GM19043 (cell line): ENCODE measurements around the gene ANAPC10.

Source experiments
- ATAC-seq: cut with Tn5 transposase; IDR thresholded peaks from one replicate; pipeline ENCODE4 v1.9.1; 2021; ENCODE audit warnings: low read depth; ENCODE audit not compliant: unreplicated experiment

Gene ANAPC10

DNA sequence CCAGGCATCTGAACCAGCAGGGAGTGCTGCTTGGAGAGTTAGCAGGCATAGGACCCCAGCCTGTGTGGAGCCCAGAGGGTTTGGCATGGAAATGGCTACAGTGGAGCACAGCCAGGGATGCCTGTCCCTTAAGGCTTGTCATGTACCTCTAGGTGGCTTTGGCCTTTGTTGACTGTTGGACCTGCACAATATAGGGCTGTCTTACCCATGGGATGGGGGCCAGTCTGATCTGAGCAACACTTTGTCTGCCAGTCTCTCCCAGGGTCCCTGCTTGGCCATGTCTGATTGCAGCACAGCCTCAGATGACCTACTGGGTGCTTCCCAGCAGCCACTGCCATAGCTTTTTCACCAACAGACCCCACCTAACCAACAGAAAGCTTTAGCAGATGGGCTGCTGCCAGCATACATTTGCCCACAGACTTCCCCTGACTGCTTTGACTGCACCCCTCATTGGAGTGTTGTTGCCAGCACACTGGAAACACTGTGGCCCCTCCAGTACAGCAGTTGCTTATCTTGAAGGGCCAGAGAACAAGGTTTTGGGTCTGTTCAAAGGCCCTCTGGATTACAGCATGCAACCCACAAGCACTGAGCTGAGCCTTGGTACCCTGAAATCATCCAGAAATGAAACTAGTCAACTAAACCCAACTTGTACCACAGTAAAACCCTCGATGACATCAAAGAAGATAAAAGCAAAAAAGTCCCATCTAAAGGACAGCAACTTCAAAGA is 22.1 kb downstream of the ANAPC10 start:
- no peak for ATAC-seq

DNA sequence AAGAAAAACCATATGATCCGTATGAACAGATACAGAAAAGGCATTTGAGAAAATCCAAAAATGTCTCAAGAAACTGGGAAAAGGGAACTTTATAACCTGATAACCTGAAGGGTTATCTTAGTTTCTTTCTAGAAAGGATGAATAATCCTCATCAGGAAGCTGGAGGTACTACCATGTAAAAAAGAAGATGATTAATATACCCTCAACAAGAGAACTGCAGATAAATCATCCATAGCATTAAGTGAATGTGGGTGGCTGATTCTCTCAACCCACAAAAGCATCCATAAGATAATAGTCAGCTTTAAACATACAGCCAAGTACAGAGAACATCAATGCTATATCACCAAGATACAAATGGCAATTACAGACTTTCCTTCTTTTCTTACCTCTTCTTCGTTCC is 26.4 kb downstream of the ANAPC10 start:
- ATAC-seq = no peak

DNA sequence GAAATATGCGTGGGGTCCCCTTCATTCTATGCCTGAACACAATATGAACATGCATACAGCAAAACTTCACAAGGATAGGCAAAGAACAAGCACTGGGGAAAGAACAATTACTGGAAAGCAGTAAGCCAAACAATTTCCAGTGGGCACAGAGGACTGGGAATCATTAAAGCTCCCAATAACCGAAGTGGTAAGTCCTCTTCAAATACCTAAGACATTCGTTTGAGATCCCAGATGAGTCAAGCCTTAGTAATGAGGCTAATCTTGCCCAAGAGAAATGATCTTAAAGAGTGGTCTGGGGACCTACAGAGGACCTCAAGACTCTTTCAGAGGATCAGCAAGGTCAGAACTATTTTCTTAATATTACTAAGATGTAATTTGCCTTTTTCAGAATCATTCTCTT is 28.6 kb downstream of the ANAPC10 start:
- no peak for ATAC-seq

DNA sequence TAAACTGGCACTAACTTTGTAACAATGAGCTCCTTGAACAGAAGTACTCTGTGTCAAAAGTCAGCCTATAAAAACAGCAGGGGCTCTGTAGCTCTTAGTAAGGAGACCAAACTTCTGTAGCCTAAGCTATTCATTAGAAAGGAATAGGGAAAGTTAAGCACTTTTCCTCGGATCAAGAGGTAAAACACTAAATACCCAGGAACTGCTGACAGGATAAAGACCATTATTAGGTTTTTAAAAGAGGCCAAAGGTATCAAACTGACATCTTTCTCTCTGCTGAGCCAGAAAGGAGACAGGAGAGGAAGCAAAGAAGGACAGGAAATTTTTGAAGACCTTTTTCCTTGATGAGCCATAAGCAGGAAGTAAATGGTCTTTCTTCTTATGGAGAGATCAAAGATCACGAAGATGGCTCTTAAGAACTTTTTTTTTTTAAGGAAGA is 31.9 kb downstream of the ANAPC10 start:
- ATAC-seq = no peak

DNA sequence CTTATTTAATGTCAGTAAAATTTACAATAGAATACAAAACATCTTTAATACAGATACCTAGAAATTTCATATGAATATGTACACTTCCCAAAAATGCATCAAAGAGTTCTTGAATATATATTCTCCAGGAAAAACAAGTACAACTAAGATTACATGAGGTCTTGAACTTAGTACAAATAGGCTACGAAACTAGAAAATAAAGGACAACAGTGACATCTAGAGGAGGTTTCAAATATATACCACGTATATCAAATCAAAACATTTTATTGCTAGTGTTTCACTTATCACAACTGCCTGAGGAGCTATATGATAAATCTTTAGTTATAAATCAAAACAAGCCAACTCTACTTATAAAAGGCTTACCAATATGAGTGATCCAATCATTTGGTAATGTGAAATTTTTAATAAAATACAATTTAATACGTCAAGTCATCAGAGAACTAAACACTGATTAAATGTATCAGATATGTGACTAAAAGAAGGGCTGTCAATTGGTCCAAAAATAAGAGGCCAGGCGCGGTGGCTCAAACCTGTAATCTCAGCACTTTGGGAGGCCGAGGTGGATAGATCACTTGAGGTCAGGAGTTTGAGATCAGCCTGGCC is 36.6 kb downstream of the ANAPC10 start:
- ATAC-seq = no peak

DNA sequence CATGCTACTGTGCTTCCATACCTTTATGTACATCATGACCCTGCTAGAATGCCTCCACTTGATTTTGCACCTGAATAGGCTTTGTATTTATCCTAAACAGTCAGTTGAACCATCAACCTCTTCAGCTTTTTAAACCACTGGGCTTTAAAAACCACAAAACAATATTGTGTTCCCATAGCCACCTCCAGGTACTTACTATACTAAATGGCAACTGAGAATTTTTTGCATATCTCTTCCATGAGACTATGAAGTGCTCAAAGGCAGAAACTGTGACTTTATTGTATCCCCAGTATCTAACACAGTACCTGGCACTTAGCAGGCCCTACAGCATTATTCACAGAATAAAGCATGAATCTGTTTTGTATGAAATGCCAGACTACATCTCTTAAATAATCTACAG is 39.7 kb downstream of the ANAPC10 start:
- ATAC-seq = no peak

DNA sequence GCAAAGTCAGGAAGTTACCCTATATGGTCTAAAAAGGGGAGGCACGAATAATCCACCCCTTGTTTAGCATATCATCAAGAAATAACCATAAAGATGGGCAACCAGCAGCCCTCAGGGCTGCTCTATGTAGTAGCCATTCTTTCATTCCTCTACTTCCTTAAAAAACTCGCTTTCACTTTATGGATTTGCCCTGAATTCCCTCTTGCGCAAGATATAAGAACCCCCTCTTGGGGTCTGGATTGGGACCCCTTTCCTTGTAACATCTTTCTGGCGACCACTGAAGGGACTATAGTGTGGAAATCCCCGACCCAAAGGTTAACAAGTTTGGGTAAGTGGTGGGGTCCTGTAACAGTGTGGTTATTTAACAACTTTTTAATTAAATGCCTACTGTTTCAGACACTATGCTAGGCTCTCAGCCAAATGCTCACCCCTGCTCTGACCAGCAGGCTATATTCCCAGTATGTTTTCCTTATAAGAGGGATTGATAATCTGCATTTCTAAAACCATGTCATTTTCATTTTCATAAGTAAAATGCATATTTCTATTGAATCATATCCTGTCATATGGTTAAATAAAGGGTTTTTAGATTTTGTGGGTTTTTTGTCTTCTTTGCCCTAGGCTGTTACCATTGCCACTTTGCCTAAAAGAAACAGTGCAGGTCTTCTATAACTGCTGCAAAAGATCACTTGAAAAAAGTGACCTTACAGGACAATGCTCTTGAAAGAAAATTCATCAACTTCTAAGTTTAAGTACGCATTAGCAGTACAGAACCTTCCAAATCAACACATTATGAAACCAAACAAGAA is 41.5 kb downstream of the ANAPC10 start:
- ATAC-seq = no peak

DNA sequence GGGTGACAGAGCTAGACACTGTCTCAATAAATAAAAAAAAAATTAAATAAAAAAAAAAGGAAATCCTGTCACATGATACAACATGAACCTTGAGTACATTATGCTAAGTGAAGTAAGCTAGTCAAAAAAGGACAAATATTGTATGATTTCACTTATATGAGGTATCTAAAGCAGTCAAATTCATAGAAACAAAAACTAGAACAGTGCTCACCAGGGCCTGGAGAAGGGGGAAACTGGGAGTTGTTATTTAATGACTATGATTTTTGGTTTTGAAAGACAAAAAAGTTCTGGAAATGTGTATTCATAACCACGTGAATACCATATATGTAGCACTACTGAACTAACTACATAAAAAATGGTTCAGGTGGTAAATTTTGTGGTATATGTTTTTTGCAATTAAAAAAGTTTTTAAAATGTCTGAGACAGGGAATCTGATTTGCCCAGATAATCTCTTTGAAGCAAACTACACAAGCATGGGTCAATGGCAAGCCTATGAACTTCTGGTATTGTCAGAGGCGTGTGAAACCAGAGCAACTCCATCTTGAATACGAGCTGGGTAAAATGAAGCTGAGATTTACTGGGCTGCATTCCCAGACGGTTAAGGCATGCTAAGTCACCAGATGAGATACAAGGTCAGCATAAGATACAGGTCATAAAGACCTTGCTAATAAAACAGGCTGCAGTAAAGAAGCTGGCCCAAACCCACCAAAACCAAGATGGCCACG is 42.3 kb downstream of the ANAPC10 start:
- ATAC-seq = no peak

DNA sequence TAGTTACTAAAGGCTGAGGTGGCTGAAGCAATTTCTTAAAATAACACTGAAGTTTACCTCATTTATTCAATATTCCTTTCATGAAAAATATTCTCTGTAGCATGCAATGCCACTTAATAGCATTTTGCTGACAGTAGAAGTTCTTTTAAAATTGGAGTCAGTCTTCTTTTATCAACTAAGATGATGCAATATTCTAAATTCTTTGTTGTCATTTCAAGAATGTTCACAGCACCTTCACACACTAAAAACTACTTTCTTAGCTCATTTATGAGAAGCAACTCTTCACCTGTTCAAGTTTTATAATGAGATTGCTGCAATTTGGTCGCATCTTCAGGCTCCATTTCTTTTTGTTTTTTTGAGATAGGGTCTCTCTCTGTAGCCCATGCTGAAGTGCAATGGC is 48.8 kb downstream of the ANAPC10 start:
- no peak for ATAC-seq

DNA sequence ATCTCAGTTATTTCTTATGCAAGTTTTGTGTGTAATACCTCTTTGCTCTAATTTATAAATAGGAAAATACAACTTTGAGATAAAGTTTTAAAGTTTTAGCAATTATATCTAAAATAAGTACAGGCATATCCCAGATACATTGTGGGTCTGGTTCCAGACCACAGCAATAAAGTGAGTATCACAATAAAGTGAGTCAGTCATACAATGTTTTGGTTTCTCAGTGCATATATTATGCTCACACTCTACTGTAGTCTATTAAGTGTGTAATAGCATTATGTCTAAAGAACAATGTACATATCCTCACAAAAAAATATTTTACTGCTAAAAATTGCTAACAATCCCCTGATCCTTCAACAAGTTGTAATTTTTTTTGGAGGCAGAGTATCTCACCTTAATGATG is 49.2 kb downstream of the ANAPC10 start:
- ATAC-seq = no peak

DNA sequence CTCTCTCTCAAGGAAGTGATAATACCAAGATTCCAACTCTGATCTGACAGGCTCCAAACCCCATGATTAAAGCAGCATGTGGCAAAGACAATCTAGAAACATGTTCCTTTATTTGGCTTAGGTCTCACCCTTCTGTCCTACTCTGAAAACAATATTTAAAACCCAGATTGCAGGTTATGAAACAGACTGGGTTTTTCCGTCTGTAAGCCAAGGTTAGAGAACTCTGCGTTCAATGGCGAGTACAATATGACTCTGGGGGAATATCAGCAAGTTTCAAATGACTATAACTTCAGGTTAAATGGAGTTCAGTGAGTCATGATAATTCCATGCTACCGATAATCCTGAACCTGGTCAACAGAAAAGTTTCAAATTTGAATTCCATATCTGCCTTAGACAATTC is 50.8 kb downstream of the ANAPC10 start:
- ATAC-seq = no peak

DNA sequence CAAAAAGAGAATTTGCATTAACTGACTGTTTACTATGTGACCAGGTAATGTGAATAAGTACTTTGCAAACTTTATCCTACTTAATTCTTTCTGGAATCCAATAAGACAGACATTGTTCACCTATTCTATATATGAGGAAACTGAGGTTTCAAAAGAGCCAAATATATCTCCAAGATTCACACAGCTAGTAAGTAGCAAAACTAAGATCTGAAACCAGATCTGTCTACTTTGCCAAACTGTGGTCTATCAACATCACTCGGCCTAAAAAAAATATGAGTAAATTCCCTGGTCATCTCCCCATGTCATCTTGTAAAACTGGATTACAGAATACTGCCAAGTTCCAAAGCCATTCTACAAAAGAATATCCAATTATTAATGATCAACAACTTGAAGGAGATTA is 52.8 kb downstream of the ANAPC10 start:
- no peak for ATAC-seq

DNA sequence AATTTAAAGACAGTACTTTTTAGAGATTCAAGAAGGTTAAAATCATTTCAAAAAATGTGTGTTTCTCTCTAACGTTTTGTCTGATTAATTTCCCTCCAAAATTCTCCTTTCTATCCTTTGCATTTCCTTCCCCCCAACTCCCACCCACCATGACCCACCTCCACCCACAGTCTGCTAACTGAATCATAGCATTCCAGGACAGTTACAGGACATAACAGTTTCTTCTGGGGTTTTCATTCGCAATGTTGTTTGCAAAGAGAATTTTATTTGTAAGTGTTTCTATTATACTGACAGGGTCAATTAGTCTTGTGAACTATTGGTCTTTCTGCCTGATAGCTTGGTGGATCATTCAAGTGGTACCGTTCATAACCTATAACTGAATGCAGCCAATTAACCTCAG is 53.7 kb downstream of the ANAPC10 start:
- no peak for ATAC-seq

DNA sequence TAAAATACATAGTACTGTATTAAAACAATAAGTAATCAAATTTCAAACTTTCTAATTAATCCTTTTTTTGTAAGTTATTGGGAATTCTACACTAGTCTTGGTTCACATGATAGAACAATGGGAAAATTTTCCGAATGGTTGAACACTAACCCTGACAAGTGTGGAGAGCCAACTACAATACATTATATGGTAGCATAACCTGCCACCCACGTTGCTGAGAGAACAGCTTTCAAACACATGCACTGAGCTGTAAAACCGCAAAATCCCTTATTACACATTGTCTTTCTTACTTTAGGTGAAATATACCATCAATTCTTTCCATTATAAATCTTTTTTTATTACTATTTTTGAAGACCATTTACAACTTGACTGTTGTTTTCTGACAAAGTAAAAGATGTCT is 54.7 kb downstream of the ANAPC10 start:
- ATAC-seq = no peak

DNA sequence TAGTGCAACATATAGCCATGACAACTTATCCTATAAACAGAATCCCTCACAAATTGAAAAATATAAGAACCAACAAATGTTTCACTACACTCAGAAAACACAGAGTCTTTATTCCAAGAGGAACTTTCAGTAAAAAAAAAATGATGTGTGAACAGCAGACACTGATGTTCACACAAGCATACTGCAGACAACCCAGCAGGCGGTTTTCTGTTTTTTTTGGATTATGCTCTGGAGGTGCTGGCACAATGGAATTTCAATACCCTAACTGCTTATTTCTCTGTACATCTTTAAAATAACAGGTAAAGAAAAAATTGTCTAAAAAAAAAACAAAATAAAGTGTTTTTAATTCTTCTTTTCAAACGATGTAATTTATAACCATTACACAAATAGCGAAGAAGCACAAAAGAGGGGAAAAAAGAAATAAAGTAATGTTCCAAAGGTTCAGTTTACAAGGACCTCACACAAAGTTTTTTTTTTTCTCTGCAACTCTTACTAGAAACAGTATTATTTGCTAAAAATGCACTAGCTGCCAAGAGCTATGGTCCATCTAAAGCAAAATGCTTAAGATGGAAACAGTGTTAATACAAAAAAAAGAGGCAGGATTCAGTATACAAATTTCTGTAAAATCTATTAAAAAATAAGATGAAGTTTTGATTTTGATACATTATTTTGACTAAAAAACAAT is 55.3 kb downstream of the ANAPC10 start:
- ATAC-seq = no peak

DNA sequence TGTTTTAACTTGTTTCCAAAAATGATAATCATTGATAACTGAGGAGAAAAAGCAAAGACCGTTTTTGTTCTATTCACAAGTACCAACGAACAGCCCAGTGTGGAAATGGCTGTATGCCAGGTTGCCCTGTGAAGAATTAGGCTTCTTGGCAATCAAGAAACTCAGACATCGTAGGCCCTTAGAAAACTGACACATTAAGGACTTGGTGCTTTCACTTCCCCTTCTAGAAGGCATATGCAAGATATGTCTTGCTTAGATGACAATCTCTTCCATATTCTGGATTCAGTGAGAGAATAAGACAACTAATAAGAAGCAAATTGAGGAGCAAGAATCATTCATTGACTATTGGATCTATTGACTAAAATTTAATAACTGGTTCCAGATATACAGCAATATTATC is 56.6 kb downstream of the ANAPC10 start:
- ATAC-seq = peak; percentile 96

DNA sequence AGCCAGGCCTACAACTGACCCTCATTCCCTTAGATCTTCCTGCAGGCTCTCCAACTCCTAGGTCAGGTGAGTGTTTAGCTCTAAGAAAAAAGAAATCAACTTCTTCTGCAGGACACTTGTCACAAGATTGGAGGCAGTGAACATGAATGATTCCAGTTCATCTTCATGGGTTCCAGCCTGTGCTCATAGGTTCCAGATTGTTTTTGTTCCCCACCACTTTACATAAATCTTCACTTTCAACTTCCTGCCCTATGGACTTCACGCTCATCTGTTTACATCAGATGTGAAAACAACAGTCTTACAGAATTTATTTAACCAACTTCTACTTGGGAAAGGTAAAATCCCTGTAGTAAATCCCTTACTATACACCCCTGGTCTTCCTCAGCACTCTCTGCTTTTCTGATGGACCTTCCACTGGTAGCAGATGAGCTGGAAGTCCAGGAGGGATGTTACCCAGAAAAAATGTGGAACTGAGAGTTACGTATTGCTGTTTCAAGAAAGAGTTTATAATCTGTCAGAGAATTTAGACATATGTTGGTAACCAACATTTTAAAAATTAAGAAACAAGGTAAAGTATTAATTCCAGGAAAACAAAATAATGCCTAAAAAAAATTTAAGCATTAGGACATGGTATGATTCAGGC is 62.4 kb downstream of the ANAPC10 start:
- no peak for ATAC-seq

DNA sequence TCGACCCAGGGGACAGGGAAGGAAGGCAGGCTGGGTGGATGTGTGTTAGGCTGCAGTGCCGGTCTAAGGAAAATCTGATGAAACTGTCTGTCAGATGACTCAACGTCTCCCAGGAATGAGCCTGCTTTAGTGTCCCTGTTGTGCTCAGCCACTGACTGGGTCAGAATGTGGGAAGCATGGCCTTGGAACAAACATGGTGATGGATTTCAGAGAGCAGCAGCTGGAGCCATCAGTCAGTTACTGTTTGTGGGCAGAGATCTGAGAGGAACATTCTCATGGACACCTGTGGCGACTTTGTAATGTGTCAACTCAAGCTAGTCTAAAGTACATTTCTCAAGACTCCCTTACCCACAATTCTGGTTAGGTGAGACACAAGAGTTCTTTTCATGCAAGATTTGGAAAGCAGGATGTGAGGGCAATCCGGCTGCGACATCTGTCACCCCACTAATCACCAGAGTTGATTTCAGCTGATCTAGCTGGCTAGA is 63.2 kb downstream of the ANAPC10 start:
- ATAC-seq = no peak

DNA sequence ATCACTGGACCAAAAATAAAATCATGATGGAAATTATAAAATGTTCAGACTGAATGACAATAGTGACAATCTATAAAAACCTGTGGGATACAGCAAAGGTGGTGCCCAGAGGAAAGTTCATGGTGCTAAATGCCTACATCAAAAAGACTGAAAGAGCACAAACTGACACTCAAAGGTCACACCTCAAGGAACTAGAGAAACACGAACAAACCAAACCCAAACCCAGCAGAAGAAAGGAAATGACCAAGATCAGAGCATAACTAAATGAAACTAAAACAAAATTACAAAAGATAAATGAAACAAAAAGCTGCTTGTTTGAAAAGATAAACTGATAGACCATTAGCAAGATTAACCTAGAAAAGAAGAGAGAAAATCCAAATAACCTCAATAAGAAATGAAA is 78.7 kb downstream of the ANAPC10 start:
- no peak for ATAC-seq

DNA sequence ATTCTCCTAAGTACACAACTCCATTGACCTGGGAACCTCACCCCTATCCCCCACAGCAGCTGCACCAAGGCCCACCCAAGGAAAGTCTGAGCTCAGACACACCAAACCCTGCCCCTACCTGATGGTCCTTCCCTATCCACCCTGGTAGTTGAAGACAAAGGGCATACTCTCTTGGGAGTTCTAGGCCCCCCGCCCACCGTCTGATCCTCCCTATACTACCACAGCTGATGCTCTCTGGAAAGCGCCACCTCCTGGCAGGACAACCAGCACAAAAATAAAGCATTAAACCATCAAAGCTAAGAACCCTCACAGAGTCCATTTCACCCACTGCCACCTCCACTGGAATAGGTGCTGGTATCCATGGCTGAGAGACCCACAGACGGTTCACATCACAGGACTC is 83.6 kb downstream of the ANAPC10 start:
- no peak for ATAC-seq
